ENCODE data around the gene CATSPER1. TPM values are rescaled to one million over a fixed set of nuclear protein-coding genes. Genes with fewer than 3 reads are reported as not detected.

CATSPER1 gene
- total and polyA plus RNA-seq, 2 of the 13 experiments (the other 11 are each of a cell fraction or from before 2014, with no cell fraction given), result 0.17 TPM; not detected in 1

DNA sequence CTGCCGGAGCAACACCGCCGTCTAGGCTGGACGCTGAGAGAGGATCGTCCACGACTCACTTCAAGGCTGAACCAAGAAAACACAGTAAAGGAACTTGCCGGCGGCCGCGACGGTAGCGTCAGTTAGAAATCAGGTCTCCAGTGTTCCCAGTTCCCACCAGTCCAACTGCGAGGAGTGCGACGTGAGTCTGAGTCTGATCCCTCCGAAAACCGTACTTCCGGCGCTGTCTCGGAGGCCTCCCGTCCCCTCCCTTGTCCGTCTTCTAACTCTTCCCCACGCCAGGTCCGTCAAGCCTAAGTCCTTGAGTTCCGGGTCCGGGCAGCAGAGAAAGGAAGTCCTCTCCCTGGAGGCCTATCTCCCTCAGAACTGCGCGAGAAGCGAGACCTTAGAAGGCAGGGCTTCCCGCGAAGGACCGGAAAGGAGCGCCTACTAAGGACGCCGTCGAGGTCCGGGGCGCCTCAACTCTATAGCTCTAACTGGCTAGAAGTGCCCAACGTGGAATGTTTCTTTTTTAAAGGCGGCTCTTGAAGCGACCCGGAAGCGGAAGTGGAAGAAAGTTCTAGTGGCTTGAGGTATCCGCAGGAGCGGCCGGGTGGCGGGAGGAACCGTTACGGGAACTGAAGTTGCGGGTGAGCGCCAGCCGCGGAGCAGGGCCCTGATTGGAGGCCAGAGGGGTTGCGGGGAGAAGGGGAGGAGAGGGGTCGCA, 24.2 kb downstream of the CATSPER1 start, which contains the start of the genes BANF1 and EIF1AD (continued):
- TF ChIP-seq CEBPB (IDR thresholded peaks at IDR 0.05; ENCODE audit: borderline replicate concordance, low read depth, low read length) (no peak), HNRNPLL (IDR thresholded peaks at IDR 0.05; ENCODE audit: low read depth, low read length, poor library complexity, severe bottlenecking) (peak; percentile 74), ZFY (CRISPR knock-in tag; IDR thresholded peaks at IDR 0.05) (peak; percentile 95), ZNF382 (CRISPR knock-in tag; IDR thresholded peaks at IDR 0.05; ENCODE audit: borderline replicate concordance) (no peak), ZKSCAN1 (IDR thresholded peaks at IDR 0.05; ENCODE audit: low read length) (peak; percentile 68; the same call in 1 of the 2 replicates), ZBTB3 (CRISPR knock-in tag; IDR thresholded peaks at IDR 0.05; ENCODE audit: borderline replicate concordance, low read depth) (peak; percentile 71), MIER3 (CRISPR knock-in tag; IDR thresholded peaks at IDR 0.05; ENCODE audit: borderline replicate concordance) (peak; percentile 67; the same call in 1 of the 2 replicates), TBL1XR1 (IDR thresholded peaks at IDR 0.05; ENCODE audit: borderline replicate concordance, low read length, partially characterized antibody) (peak; percentile 76), ARHGAP35 (CRISPR knock-in tag; IDR thresholded peaks at IDR 0.05; ENCODE audit: borderline replicate concordance) (no peak), ZFP36 (IDR thresholded peaks at IDR 0.05; ENCODE audit: borderline replicate concordance, low read depth, low read length, partially characterized antibody) (no peak), SOX13 (IDR thresholded peaks at IDR 0.05) (no peak), SOX13 (CRISPR knock-in tag; conservative IDR thresholded peaks at IDR 0.05 in 1 of 2, IDR thresholded peaks at IDR 0.05 in 1 of 2) (peak in 1 of 2 experiments; percentile 34; a peak in 1 of 4 replicates), TBX3 (IDR thresholded peaks at IDR 0.05; ENCODE audit: borderline replicate concordance) (no peak), TOPORS (CRISPR knock-in tag; IDR thresholded peaks at IDR 0.05) (no peak), ZNF484 (CRISPR knock-in tag; IDR thresholded peaks at IDR 0.05; ENCODE audit: borderline replicate concordance, low read depth) (no peak), ZNF530 (CRISPR knock-in tag; IDR thresholded peaks at IDR 0.05; ENCODE audit: low read depth) (peak; percentile 68; the same call in 1 of the 2 replicates)
- TF ChIP-seq, protein P1, sequence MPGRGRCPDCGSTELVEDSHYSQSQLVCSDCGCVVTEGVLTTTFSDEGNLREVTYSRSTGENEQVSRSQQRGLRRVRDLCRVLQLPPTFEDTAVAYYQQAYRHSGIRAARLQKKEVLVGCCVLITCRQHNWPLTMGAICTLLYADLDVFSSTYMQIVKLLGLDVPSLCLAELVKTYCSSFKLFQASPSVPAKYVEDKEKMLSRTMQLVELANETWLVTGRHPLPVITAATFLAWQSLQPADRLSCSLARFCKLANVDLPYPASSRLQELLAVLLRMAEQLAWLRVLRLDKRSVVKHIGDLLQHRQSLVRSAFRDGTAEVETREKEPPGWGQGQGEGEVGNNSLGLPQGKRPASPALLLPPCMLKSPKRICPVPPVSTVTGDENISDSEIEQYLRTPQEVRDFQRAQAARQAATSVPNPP (CRISPR knock-in tag; IDR thresholded peaks at IDR 0.05), result 0 out of 2 replicates have a peak, but pooled peaks have one; percentile 27
- TF ChIP-seq, protein P2, sequence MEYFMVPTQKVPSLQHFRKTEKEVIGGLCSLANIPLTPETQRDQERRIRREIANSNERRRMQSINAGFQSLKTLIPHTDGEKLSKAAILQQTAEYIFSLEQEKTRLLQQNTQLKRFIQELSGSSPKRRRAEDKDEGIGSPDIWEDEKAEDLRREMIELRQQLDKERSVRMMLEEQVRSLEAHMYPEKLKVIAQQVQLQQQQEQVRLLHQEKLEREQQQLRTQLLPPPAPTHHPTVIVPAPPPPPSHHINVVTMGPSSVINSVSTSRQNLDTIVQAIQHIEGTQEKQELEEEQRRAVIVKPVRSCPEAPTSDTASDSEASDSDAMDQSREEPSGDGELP (IDR thresholded peaks at IDR 0.05; ENCODE audit: borderline replicate concordance, low read depth), result no peak
- TF ChIP-seq, protein P3, sequence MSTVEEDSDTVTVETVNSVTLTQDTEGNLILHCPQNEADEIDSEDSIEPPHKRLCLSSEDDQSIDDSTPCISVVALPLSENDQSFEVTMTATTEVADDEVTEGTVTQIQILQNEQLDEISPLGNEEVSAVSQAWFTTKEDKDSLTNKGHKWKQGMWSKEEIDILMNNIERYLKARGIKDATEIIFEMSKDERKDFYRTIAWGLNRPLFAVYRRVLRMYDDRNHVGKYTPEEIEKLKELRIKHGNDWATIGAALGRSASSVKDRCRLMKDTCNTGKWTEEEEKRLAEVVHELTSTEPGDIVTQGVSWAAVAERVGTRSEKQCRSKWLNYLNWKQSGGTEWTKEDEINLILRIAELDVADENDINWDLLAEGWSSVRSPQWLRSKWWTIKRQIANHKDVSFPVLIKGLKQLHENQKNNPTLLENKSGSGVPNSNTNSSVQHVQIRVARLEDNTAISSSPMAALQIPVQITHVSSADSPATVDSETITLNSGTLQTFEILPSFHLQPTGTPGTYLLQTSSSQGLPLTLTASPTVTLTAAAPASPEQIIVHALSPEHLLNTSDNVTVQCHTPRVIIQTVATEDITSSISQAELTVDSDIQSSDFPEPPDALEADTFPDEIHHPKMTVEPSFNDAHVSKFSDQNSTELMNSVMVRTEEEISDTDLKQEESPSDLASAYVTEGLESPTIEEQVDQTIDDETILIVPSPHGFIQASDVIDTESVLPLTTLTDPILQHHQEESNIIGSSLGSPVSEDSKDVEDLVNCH (CRISPR knock-in tag; IDR thresholded peaks at IDR 0.05), result 0 out of 2 replicates have a peak, but pooled peaks have one; percentile 44
- TF ChIP-seq, protein P4, sequence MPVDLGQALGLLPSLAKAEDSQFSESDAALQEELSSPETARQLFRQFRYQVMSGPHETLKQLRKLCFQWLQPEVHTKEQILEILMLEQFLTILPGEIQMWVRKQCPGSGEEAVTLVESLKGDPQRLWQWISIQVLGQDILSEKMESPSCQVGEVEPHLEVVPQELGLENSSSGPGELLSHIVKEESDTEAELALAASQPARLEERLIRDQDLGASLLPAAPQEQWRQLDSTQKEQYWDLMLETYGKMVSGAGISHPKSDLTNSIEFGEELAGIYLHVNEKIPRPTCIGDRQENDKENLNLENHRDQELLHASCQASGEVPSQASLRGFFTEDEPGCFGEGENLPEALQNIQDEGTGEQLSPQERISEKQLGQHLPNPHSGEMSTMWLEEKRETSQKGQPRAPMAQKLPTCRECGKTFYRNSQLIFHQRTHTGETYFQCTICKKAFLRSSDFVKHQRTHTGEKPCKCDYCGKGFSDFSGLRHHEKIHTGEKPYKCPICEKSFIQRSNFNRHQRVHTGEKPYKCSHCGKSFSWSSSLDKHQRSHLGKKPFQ (CRISPR knock-in tag; IDR thresholded peaks at IDR 0.05; ENCODE audit: insufficient replicate concordance), result peak; percentile 68
- TF ChIP-seq, protein P5, sequence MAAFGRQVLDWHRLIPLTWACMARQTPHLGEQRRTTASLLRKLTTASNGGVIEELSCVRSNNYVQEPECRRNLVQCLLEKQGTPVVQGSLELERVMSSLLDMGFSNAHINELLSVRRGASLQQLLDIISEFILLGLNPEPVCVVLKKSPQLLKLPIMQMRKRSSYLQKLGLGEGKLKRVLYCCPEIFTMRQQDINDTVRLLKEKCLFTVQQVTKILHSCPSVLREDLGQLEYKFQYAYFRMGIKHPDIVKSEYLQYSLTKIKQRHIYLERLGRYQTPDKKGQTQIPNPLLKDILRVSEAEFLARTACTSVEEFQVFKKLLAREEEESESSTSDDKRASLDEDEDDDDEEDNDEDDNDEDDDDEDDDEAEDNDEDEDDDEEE (CRISPR knock-in tag; IDR thresholded peaks at IDR 0.05), result peak; percentile 46; the same call in 1 of the 2 replicates
